ENCODE data around the gene C19orf18.
"Not testable (repeated sequence)": the region's sequence is repeated elsewhere in the genome, so short reads cannot be mapped to it uniquely, and the experiment has no call there.

Gene C19orf18

GRCh38 chr19:57974434-57974833, at the start of gene C19orf18:
Gene C19orf18, minus strand, starts transcription at chr19:57974534. Its CDS starts 102 bp downstream, at chr19:57974432.
- DNase-seq: no peak

- no peak for DNase-seq
Observed at GRCh38 chr19:58022283-58022660, 47.9 kb upstream of the C19orf18 start.

- peak; percentile 29 to 54 for DNase-seq
Observed at GRCh38 chr19:58021541-58022282, 47.4 kb upstream of the C19orf18 start.

- no peak for DNase-seq
Observed at GRCh38 chr19:58020129-58020528, 45.8 kb upstream of the C19orf18 start.

GRCh38 chr19:58014141-58014540, 39.8 kb upstream of the C19orf18 start:
- no peak for DNase-seq

GRCh38 chr19:58010507-58010906, 36.2 kb upstream of the C19orf18 start:
- no peak for DNase-seq

GRCh38 chr19:58009666-58010301, 35.5 kb upstream of the C19orf18 start:
- DNase-seq: peak; percentile 36 to 70

- no peak for DNase-seq
Observed at GRCh38 chr19:58009301-58009665, 34.9 kb upstream of the C19orf18 start.

- DNase-seq: not testable (repeated sequence)
Observed at GRCh38 chr19:58008877-58009276, 34.5 kb upstream of the C19orf18 start.

GRCh38 chr19:58007285-58007684, 33.0 kb upstream of the C19orf18 start:
- DNase-seq: no peak

GRCh38 chr19:58003174-58003828, 29.0 kb upstream of the C19orf18 start:
- no peak for DNase-seq

GRCh38 chr19:58002384-58003173, 28.2 kb upstream of the C19orf18 start, which contains the start of gene ZNF606:
Gene ZNF606, minus strand, starts transcription at chr19:58002820. Its CDS starts 1,501 bp downstream, at chr19:58001319.
- DNase-seq: peak; percentile 80 to 84

- DNase-seq: peak in 1 of 2 donors; percentile 4
Observed at GRCh38 chr19:58001895-58002369, 27.6 kb upstream of the C19orf18 start.

- DNase-seq: no peak
Observed at GRCh38 chr19:58000677-58001076, 26.3 kb upstream of the C19orf18 start.

GRCh38 chr19:57992841-57993240, 18.5 kb upstream of the C19orf18 start:
- no peak for DNase-seq

GRCh38 chr19:57978586-57979289, 4.4 kb upstream of the C19orf18 start:
- peak in 1 of 2 donors; percentile 1 for DNase-seq

- no peak for DNase-seq
Observed at GRCh38 chr19:57964761-57965160, 9.6 kb downstream of the C19orf18 start.

GRCh38 chr19:57961785-57962184, 12.5 kb downstream of the C19orf18 start:
- no peak for DNase-seq

- no peak for DNase-seq
Observed at GRCh38 chr19:57954996-57955395, 19.3 kb downstream of the C19orf18 start.

GRCh38 chr19:57949702-57950101, 24.6 kb downstream of the C19orf18 start:
- no peak for DNase-seq

GRCh38 chr19:57949296-57949695, 25.0 kb downstream of the C19orf18 start:
- no peak for DNase-seq

Measured in inflammatory macrophage treated with lipopolysaccharide for 1 hour (primary cell).